GM19452 (cell line): ENCODE data around the gene CLN5.
"Not testable (repeated sequence)": the region's sequence is repeated elsewhere in the genome, so short reads cannot be mapped to it uniquely, and the experiment has no call there.

Source experiments
- ATAC-seq: cut with Tn5 transposase; IDR thresholded peaks from one replicate; pipeline ENCODE4 v1.9.1; 2021; ENCODE audit not compliant: unreplicated experiment

CLN5 gene

DNA sequence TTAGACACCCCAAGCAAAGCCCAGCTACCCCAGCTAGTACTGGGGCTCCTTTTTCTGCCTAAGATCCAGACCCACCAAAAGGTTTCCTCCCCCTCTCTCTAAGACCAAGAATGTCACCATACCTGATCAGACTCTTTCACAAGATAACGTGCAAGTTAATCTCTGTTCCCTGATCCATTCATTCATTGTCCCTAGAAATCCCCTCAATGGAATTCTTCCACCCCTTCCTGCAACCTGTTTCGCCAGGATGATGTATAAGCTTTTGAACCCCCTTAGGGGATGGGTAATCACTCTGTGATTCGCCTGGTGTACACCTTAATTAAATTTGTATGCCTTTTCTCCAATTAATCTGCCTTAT is 17.3 kb upstream of the CLN5 start:
- no peak for ATAC-seq

DNA sequence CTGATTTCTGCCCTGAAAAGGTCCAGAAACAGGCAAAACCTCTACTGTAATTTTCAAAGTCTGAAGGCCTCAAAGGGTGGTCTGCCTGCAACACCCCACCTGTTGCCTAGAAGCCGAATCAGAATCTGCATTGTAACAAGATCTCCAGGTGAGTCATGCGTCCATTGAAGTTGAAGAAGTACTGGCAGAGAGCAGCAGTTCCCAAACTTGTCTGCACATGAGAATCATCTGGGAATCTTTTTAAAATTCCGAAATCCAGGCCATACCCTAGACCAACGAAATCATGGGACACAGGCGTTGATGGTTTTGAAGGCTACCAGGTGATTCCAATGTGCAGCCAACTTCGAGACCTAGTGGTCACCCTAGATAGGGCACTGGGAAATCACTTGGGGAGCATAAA is 16.0 kb upstream of the CLN5 start:
- ATAC-seq, result no peak

DNA sequence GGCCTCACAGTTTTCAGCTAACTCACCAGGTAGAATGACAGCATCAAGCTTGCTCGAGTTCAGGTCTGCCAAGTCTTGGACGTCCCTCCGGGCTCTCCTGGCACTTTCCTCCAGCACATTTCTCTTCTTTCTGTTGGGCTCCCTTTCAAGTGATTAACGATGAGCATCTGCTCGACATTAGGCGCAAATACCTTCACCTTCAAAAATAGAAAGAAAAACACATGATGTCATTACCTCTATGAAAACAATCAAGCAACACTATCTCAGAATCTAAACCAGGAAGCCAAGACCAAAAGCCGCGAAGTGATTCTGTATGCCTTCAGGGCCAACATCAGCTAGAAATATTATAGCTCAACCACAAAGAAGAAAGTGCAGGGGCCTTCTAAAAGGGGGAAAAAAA is 15.4 kb upstream of the CLN5 start:
- ATAC-seq, result no peak

DNA sequence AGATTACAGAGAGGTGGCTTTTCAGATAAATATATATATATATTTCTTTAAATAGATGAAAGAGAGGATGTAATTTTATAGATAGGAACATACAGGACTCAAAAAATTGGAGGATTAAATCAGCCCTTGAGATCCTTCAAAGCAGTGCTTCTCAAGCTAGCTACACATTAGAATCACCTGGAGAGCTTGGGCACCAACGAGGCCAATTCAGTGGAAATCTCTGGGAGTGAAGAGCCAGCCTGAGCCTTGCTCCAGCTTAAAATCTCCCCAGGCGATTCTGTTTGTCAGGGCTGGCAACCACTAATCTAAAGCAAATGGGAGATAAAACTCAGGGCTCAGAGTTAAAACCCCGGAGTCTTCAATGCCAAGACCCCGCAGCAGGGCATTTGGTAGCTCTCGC is 15.0 kb upstream of the CLN5 start:
- no peak for ATAC-seq

DNA sequence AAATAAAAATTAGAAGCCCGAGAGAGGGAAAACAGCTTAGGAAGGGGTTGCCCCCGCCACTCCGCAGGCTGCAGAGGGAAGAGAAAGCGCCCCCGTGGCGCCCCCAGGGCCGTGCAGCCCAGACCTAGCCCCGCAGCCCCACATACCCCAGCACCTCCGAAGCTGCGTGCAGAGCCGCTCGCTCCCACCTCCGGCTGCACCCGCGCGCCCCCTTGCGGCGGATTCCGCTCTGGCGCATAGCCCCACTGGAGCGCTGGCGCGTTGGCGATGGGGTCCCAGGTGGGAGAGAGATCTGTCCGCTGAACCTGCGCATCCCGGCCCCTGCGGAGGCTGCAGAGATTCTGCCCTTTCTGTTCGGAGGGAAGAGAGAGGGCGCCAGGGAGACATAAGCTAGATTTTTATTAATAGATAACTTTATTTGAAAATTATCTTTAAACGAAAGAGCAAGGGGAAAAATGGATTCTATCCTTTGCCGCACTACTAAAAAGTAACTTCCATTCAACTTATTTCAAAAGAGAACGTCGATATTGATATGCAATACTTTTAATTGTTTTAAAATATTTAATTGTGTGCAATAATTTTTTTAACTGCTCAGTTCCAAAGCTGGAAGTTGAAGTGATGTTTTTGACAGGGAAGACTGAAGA is 11.7 kb upstream of the CLN5 start:
- ATAC-seq, result peak; percentile 99

DNA sequence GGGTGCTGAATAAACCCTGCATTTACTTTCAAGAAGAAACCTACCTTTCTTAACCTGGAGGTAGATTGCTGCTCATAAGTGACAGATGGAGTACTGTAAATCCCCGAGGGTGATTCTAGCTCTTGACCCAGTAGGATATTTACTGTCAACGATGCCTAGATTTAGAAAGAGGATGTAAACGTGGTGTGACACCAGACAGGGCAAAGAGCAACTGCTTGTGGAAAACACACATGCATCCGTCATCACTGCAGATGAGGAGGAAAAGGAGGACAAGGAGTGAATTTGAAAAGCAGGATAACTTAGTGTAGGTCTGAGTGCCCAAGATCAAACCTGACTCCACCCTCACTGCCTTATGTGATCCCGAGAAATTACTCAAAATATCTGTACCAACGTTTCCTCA is 9.8 kb upstream of the CLN5 start:
- no peak for ATAC-seq

DNA sequence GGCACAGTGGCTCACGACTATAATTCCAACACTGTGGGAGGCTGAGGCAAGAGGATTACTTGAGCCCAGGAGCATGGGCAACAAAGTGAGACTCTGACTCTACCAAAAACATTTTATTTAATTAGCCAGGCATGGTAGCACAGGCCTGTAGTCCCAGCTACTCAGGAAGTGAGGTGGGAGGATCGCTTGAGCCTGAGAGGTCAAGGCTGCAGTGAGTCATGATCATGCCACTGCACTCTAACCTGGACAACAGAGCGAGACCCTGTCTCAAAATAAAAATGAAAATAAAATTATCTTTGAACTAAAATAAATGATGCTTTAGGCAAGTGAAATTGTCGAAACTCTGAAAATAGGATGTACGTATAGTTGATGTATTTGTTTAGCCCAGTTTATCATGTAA is 8.2 kb upstream of the CLN5 start:
- ATAC-seq, result no peak

DNA sequence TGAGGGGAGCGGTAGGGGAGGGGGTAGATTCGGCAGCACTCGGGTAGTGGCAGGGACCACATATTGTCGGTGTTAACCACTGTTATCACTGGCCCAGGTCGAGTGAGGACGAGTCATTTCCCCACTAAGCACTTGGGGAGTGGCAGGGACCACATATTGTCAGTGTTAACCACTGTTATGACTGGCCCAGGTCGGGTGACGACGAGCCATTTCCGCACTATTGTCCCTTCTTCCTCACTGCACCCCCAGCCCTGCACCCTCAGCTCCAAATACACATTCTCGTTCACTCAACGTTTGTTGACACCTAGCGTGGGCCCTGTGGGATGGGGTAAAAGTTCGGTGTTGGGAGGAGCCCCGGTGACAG is 467 bp upstream of the CLN5 start:
- peak; percentile 72 for ATAC-seq

DNA sequence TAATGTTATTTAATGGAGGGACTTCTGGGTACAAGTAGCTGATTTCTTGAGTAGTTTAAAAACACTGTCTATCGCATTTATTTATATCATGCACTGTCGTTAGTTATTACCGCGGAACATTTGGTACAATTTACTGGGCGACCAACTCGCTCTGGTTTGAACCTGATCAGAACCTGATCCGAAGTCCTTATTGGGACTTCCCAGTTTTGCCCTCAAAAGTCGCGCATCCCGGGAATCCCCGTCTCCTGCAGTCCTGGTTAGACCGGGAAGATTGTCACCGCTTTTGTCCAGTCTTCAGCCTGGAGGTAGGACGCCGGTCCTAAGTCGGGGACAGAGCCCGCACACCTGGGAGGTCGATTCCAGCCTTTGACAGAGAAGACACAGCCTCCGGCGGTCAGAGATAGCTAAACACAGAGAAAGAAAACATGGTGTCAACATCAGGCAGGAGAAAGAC is 694 bp downstream of the CLN5 start:
- no peak for ATAC-seq

DNA sequence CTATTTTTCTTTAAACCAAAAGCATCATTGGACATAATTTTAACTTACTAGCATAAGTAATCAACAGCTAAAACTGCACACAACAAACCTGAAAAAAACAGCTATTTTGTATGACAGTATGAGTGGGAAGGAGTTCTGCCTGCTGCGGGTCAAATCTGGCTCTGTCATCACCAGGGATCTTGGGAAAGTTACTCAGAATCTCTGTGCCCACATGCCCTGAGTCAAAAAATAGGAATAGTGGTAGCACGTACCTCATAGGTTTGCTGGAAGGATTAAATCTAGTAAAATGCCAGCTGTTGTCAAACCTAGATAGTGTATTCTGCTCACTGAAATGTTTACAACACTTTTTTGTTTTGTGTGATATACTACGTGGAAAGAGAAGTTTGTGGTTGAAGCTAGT is 1.1 kb downstream of the CLN5 start:
- no peak for ATAC-seq

DNA sequence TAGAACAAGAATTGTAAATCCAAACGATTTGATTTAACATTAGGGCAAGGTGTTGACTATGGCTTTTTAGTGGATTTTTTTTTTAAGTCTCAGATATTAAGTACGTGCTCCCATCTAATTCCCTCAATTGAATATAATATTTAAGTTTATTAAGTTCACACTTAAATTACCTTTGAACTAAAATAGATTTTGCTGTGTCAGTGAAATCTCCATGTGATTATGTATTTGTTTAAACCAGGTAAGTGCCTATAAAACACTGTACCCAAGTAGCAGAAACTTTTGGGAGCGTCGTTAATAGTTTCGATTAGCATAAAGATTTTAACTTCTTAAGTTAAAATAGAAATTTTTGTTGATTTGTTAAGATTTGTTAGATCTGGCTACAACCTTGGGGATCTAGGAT is 1.6 kb downstream of the CLN5 start:
- no peak for ATAC-seq

DNA sequence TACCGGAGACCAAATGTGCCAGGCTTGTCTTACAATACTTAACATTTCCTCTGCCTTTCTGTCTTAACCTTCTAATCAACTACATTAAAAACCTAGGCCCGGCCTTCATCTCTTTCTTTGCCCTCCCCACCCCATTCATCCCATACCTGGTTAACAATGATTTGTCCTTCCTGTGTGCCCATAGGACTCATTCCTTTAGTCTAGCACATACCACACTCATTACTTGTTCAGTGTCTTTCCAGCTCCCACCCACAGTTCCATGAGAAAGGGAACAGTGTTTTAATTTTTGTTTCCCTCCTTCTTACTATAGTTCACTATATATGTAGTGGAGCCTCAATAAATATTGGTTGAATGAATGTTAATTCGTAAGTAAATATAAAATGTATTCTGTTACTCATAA is 2.4 kb downstream of the CLN5 start:
- no peak for ATAC-seq

DNA sequence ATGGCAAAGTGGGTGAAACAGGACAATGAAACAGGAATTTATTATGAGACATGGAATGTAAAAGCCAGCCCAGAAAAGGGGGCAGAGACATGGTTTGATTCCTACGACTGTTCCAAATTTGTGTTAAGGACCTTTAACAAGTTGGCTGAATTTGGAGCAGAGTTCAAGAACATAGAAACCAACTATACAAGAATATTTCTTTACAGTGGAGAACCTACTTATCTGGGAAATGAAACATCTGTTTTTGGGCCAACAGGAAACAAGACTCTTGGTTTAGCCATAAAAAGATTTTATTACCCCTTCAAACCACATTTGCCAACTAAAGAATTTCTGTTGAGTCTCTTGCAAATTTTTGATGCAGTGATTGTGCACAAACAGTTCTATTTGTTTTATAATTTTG is 8.6 kb downstream of the CLN5 start:
- no peak for ATAC-seq

DNA sequence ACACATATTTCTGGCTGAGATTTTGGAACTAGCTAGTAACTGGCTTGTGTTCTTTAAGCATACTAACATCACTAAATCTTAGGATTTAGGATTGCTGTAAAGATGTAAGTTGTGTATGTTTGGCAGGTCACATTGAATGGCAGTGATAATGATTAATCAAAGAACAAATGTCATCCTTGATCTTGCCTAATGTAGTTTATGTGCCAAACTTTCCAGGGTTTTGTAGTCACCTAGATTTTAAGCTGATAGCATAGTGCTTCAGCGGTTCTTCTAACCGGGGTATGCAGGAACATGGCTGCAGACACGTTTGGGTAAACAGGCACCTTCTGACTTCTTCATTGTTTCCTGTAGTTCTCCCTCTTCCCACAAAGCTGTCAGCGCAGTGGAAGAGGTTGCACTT is 9.7 kb downstream of the CLN5 start:
- ATAC-seq, result no peak

DNA sequence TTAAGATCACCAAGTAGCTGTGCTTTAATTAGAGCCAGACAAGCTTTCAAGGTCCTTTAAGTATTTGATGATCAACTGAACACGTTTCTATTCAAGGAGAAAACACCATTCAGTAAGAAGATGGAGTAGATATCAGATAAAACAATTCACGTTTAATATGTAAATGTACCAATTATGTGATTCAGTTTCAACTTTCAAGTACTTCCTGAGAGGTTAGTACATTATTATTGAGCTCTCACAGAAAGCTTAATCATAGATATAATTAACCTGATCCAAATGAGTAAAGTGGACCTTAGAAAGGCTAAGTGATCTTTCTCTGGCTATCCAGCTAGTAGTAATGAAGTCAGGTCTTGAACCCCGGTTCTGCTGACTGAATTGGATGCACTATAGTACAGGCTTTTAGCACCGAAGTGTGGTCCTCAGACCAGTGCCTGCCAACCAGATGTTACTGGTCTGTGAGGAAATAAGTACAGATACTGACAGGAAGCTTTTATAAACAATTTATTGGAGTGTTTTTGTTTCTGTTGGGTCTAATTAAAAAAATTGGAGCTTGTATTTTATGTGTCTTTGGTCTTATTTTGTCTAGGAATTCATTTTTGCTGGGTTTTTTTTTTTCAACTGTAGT is 10.2 kb downstream of the CLN5 start:
- no peak for ATAC-seq

DNA sequence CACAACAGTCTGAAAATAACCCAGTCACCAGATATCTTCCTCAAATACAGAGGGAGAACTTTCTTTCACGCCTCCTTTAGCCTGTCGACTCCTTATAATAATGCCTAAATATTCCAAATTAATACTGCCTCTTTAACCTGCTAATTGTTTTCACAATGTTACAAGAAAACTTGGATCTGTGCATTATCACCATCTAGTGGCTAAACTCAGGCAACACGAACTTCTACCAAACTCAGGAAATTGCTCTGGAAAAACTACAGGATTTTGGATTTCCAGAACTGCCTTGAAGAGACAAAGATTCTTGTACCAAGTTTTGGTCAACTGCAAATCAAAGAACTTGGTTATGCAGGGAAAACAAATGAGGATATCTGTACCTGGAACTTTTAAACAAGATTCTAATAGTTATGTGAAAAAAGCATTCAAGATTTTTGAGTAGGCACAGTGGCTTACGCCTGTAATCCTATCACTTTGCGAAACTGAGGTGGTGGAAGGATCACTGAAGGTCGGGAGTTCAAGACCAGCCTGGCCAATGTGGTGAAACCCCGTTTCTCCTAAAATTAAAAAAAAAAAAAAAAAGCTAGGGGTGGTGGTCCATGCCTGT is 10.8 kb downstream of the CLN5 start:
- ATAC-seq, result no peak

DNA sequence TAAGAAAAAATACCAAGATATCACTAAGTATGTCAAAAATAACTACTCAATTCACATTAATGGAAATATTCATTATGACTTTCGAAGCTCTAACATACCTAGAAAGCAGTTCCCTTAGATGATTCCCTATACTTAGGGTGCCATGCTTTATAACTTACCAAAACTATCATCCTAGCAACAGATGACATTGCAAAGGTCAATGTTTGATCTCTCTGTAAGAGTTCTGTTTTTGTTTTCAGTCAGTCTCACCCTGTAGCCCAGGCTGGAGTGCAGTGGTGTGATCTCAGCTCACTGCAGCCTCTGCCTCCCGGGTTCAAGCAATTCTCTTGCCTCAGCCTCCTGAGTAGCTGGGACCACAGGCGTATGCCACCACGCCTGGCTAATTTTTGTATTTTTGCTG is 16.5 kb downstream of the CLN5 start:
- ATAC-seq, result not testable (repeated sequence)

DNA sequence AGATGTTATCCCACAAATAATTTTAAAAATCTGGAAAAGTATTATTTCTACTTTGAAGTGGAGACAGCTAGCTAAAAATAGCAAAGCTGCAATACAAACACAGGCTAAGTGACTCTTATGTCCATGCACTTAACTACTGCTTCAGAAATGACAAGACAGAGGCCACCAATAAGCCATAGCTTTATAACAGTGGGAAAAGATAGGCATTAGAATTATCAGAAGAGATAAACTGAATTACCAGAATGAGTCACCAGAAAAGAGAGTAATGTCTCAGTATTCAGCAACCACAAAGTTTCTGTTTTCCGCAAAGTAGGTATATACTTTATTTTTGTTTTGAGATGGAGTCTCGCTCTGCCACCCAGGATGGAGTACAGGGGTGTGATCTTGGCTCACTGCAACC is 17.1 kb downstream of the CLN5 start:
- ATAC-seq, result no peak

DNA sequence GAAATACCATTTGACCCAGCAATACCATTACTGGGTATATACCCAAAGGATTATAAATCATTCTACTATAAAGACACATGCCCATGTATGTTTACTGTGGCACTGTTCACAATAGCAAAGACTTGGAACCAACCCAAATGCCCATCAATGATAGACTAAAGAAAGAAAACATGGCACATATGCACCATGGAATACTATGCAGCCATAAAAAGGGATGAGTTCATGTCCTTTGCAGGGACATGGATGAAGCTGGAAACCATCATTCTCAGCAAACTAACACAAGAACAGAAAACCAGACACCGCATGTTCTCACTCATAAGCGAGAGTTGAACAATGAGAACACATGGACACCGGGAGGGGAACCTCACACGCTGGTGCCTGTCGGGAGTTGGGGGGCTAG is 17.8 kb downstream of the CLN5 start:
- ATAC-seq, result not testable (repeated sequence)

DNA sequence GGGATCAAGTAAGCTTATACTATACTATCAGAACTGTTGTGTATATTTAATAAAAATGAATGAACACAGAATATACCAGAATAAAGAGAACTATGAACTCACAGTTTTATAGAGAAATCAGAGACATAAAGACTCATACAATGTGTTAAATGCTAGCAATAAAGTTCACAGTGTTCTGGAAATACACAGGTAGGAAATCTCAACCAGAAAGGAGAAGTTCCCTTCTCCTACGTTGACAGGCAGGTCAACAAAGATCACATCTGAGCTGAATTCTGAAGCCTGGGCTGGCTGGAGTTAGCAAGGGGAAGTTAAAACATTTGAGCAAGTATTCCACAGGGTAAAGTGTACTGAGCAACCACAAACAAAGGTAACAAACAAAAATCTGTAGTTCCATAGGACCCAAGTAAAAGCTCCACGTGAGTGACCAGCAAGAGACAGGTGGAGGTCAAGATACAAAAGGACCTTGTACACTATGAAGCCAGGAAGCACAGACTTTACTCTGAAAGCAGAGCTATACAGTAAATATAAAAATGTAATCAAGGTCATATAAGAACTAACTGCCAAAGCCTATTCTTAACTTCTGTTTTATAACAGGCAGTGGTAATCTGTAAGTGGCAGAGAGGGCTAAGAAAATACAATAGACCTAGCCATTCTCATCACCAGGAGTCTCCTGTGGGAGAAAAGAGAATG is 22.1 kb downstream of the CLN5 start:
- no peak for ATAC-seq

DNA sequence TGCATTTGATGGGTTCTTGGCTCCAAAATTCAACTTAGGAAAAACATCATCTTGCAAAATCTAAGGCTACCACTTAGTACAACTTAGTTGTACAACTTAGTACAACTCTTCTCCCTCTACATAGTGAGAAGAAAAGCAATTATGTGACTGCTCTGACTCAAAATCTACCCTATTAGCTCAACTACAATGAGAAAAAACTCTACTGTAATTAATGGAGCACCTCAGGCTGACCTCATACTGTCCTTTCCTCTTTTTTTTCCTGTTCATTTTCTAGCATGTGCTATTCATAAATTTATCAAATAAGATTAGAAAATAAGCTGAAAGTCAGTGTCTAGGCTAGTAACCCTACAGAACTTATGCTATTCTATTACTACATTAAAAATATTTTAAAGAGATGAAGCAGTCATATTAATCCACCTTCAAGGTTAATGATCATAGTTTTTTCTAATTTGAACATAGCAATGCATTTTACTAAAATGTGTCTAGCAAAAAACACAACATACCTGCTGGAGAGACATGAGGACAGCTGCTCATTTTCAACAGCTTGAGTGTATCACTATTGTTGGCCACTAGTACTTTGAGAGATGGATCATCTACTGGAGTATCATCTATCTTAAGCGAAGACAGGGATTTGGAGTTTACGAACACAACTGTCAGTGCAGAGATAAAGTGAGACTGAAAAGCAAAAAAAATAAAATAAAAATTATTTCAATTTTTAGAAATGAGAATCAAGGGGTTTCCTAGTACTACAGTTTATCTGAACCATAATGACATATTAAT is 23.2 kb downstream of the CLN5 start:
- no peak for ATAC-seq
